DND-41 (cell line): ENCODE data around the gene EEFSEC.

Experiments
- EZH2 ChIP-seq: IDR thresholded peaks from 3 replicates; pipeline ENCODE4 v1.6.1; 2012; ENCODE audit warnings: borderline replicate concordance, low read depth, mild to moderate bottlenecking, moderate library complexity, low read length, inconsistent platforms; ENCODE audit not compliant: severe bottlenecking
- TF ChIP-seq, protein P1 (sequence below): IDR thresholded peaks from 2 replicates; pipeline ENCODE4 v1.5.1; 2012; ENCODE audit warnings: borderline replicate concordance, low read length, moderate library complexity, mild to moderate bottlenecking; ENCODE audit not compliant: poor library complexity, severe bottlenecking; ENCODE audit errors: extremely low read depth

DNA sequence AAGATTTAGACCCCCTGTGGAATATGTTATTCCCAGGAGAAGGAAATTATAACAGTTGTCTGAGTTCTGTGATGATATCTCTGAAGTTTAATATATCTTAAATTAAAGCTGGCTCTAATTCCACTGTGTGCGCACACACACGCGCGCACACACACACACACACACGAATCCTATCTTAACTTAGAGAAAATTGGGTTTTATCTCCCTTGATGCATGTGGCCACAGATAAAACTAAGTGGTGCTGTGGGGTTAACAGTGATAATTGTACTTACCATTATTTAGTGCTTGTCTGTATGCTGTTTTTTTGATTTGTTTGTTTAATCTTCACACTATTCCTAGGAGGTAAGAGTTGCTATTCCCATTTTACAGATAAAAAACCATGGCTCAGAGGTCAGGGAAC lies 7.4 kb downstream of the EEFSEC start:
- no peak for TF ChIP-seq EZH2
- TF ChIP-seq, protein P1, sequence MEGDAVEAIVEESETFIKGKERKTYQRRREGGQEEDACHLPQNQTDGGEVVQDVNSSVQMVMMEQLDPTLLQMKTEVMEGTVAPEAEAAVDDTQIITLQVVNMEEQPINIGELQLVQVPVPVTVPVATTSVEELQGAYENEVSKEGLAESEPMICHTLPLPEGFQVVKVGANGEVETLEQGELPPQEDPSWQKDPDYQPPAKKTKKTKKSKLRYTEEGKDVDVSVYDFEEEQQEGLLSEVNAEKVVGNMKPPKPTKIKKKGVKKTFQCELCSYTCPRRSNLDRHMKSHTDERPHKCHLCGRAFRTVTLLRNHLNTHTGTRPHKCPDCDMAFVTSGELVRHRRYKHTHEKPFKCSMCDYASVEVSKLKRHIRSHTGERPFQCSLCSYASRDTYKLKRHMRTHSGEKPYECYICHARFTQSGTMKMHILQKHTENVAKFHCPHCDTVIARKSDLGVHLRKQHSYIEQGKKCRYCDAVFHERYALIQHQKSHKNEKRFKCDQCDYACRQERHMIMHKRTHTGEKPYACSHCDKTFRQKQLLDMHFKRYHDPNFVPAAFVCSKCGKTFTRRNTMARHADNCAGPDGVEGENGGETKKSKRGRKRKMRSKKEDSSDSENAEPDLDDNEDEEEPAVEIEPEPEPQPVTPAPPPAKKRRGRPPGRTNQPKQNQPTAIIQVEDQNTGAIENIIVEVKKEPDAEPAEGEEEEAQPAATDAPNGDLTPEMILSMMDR, result no peak
